Measurements from ENCODE around the gene RALGPS2.

DNA sequence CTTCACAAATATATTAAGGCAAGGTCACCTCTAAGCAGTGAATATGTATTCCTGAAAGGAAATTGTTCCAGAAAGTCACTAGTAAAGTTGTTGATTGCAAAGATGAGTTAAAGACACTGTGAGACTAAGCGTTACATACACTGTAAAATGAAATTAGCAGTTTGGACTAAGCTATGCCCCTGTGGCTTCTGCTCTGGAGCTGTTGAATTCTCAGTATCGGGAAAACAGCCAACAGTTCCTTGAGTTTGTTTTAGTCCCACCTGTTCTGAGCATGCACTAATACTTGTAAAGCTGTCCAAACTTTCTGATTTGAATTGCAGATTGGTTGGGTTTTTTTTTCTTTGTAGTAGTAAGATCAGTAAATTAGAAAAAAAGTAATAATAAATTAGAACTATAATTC, 124.9 kb downstream of the RALGPS2 start:
- TF ChIP-seq, protein P1, sequence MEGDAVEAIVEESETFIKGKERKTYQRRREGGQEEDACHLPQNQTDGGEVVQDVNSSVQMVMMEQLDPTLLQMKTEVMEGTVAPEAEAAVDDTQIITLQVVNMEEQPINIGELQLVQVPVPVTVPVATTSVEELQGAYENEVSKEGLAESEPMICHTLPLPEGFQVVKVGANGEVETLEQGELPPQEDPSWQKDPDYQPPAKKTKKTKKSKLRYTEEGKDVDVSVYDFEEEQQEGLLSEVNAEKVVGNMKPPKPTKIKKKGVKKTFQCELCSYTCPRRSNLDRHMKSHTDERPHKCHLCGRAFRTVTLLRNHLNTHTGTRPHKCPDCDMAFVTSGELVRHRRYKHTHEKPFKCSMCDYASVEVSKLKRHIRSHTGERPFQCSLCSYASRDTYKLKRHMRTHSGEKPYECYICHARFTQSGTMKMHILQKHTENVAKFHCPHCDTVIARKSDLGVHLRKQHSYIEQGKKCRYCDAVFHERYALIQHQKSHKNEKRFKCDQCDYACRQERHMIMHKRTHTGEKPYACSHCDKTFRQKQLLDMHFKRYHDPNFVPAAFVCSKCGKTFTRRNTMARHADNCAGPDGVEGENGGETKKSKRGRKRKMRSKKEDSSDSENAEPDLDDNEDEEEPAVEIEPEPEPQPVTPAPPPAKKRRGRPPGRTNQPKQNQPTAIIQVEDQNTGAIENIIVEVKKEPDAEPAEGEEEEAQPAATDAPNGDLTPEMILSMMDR (IDR thresholded peaks at IDR 0.05): no peak
- TF ChIP-seq POLR2A (IDR thresholded peaks at IDR 0.05): no peak
